ENCODE data around the gene RFX7.

The RFX7 gene

GRCh38 chr15:56273724-56274123 is 30.0 kb upstream of the RFX7 start:
- TF ChIP-seq FOXP2 (optimal IDR thresholded peaks at IDR 0.05; ENCODE audit: borderline replicate concordance, extremely low read depth, extremely low read length, insufficient read depth), result no peak
- no peak for TF ChIP-seq SIN3A (IDR thresholded peaks at IDR 0.05; ENCODE audit: borderline replicate concordance, insufficient read depth, low read length)
- TF ChIP-seq POLR2AphosphoS5 (IDR thresholded peaks at IDR 0.05; ENCODE audit: low read depth, low read length), result no peak
- TF ChIP-seq TAF1 (IDR thresholded peaks at IDR 0.05; ENCODE audit: borderline replicate concordance, insufficient read depth, low read length), result no peak
- no peak for TF ChIP-seq REST (IDR thresholded peaks at IDR 0.05; ENCODE audit: insufficient read depth in 1 of 2, low read depth in 2 of 2, low read length in 2 of 2)

- TF ChIP-seq FOXP2 (optimal IDR thresholded peaks at IDR 0.05; ENCODE audit: borderline replicate concordance, extremely low read depth, extremely low read length, insufficient read depth) (no peak), TAF1 (IDR thresholded peaks at IDR 0.05; ENCODE audit: borderline replicate concordance, insufficient read depth, low read length) (no peak)
These were observed 28.8 kb upstream of the RFX7 start for GRCh38 chr15:56272454-56272853.

DNA sequence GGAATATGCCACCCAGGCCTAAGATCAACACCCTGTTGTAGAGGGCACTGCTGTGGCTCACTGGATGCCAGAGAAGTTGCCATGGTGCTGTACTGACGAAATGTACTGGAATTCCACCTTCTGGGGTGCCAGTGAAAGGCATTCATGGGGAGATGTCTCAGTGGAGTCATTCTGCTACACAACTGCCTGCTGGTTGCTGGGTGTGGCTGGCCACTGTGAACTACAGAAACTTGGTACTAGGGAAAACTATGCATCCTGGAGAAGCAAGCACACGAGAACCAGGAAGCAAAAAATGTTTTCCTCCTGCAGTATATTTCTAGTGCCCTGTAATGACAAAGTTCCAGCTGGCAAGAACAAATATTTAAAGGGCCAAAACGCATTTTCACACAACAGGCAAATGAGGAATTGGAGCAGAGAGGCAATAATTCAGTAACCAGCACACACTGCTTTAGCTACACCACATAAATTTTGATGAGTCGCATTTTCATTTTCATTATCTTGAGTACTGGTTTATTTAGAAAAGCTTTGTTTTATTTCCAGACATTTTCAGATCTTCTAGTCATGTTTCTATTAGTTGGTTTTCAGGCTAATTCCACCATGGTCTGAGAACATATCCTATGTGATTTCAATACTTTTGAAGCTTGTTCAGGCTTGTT is 18.3 kb upstream of the RFX7 start:
- TF ChIP-seq SIN3A (IDR thresholded peaks at IDR 0.05; ENCODE audit: borderline replicate concordance, insufficient read depth, low read length) (no peak), TAF1 (IDR thresholded peaks at IDR 0.05; ENCODE audit: borderline replicate concordance, insufficient read depth, low read length) (no peak), FOXP2 (optimal IDR thresholded peaks at IDR 0.05; ENCODE audit: borderline replicate concordance, extremely low read depth, extremely low read length, insufficient read depth) (no peak), REST (IDR thresholded peaks at IDR 0.05; ENCODE audit: insufficient read depth in 1 of 2, low read depth in 2 of 2, low read length in 2 of 2) (no peak), POLR2AphosphoS5 (IDR thresholded peaks at IDR 0.05; ENCODE audit: low read depth, low read length) (no peak)

GRCh38 chr15:56254265-56254664 is 10.6 kb upstream of the RFX7 start:
- TF ChIP-seq SIN3A (IDR thresholded peaks at IDR 0.05; ENCODE audit: borderline replicate concordance, insufficient read depth, low read length) (no peak), TAF1 (IDR thresholded peaks at IDR 0.05; ENCODE audit: borderline replicate concordance, insufficient read depth, low read length) (no peak), POLR2AphosphoS5 (IDR thresholded peaks at IDR 0.05; ENCODE audit: low read depth, low read length) (no peak), REST (IDR thresholded peaks at IDR 0.05; ENCODE audit: insufficient read depth in 1 of 2, low read depth in 2 of 2, low read length in 2 of 2) (no peak)

DNA sequence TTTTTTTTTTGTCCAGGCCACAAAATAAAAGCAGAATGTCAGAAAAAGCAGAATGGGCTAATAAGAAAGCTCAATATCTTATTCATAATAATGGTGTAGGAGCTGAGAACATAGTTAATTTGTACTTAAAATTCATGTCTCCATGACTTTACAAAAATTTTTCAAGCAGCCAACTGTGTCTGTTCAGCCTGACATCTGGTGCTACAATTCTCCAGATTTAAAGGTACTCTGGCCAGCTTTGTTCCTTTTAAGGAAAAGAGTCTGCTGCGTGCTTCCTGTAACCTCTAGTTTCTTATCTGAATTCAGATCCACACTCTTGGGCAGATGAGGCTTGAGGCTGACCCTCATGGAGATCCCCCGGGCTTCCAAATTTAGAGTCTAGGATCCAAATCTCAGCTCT is 8.7 kb upstream of the RFX7 start:
- TF ChIP-seq TAF1 (IDR thresholded peaks at IDR 0.05; ENCODE audit: borderline replicate concordance, insufficient read depth, low read length) (no peak), REST (IDR thresholded peaks at IDR 0.05; ENCODE audit: insufficient read depth in 1 of 2, low read depth in 2 of 2, low read length in 2 of 2) (no peak), FOXP2 (optimal IDR thresholded peaks at IDR 0.05; ENCODE audit: borderline replicate concordance, extremely low read depth, extremely low read length, insufficient read depth) (no peak), SIN3A (IDR thresholded peaks at IDR 0.05; ENCODE audit: borderline replicate concordance, insufficient read depth, low read length) (no peak), POLR2AphosphoS5 (IDR thresholded peaks at IDR 0.05; ENCODE audit: low read depth, low read length) (no peak)
